Keratinocyte (primary cell): ENCODE data around the gene TCEANC2. TPM values are rescaled to one million over a fixed set of nuclear protein-coding genes. Genes with fewer than 3 reads are reported as not detected.

Experiments used
- DNase-seq: peaks from one replicate; pipeline ENCODE4 v3.0.0-alpha.2; 2011; ENCODE audit warnings: low read depth, missing footprints, low spot score
- FAIRE-seq: peaks from 2 replicates; lab custom pipeline; 2011; peaks lifted over from hg19 to GRCh38; lab: Jason Lieb, UNC
- H2AFZ ChIP-seq: 2 replicates; pipeline ENCODE4 v1.6.0; 2012; ENCODE audit warnings: low read length, control low read depth, inconsistent platforms; ENCODE audit not compliant: control insufficient read depth
- H3K27ac ChIP-seq: 2 replicates; pipeline ENCODE4 v1.5.1; 2011; ENCODE audit warnings: low read length; ENCODE audit not compliant: control insufficient read depth, insufficient read depth
- H3K27me3 ChIP-seq: 3 replicates; pipeline ENCODE4 v1.6.0; 2011; ENCODE audit warnings: low read length; ENCODE audit not compliant: control insufficient read depth, insufficient read depth; ENCODE audit errors: extremely low read depth
- H3K36me3 ChIP-seq, 2 experiments: 2 replicates in 1 of 2; 3 replicates in 1 of 2; pipeline ENCODE4 v1.5.1; 2011; ENCODE audit warnings: low read length in 2 of 2, mild to moderate bottlenecking in 1 of 2; ENCODE audit not compliant: control insufficient read depth in 2 of 2, insufficient read depth in 2 of 2; ENCODE audit errors: extremely low read depth in 1 of 2
- H3K4me1 ChIP-seq: 3 replicates; pipeline ENCODE4 v1.5.1; 2011; ENCODE audit warnings: low read length; ENCODE audit not compliant: control insufficient read depth, insufficient read depth; ENCODE audit errors: extremely low read depth
- H3K4me2 ChIP-seq: 3 replicates; pipeline ENCODE4 v1.6.0; 2011; ENCODE audit warnings: low read depth, low read length; ENCODE audit not compliant: control insufficient read depth, insufficient read depth; ENCODE audit errors: extremely low read depth
- H3K4me3 ChIP-seq, 3 experiments: fragments of 200-600 bp in 1 of 3; sonication (generic) in 1 of 3; 2 replicates in 2 of 3; 3 replicates in 1 of 3; pipeline ENCODE4 v1.5.1; 2011 to 2016; ENCODE audit warnings: low read length in 3 of 3, mild to moderate bottlenecking in 3 of 3, control low read depth in 2 of 3, inconsistent platforms in 1 of 3, low read depth in 1 of 3, mixed read lengths in 1 of 3, mixed run types in 1 of 3, moderate library complexity in 1 of 3; ENCODE audit not compliant: control insufficient read depth in 2 of 3, insufficient read depth in 2 of 3; ENCODE audit errors: extremely low read depth in 1 of 3
- H3K79me2 ChIP-seq: 2 replicates; pipeline ENCODE4 v1.6.0; 2012; ENCODE audit warnings: low read length; ENCODE audit not compliant: control insufficient read depth, insufficient read depth
- H3K9ac ChIP-seq: 3 replicates; pipeline ENCODE4 v1.6.0; 2011; ENCODE audit warnings: low read length; ENCODE audit not compliant: control insufficient read depth, insufficient read depth; ENCODE audit errors: extremely low read depth
- H3K9me1 ChIP-seq: 3 replicates; pipeline ENCODE4 v1.6.0; 2011; ENCODE audit warnings: low read length; ENCODE audit not compliant: control insufficient read depth, insufficient read depth; ENCODE audit errors: extremely low read depth
- H3K9me3 ChIP-seq: 2 replicates; pipeline ENCODE4 v1.5.1; 2012; ENCODE audit warnings: low read depth, low read length; ENCODE audit not compliant: control insufficient read depth
- H4K20me1 ChIP-seq: 3 replicates; pipeline ENCODE4 v1.6.0; 2011; ENCODE audit warnings: low read length; ENCODE audit not compliant: control insufficient read depth, insufficient read depth; ENCODE audit errors: extremely low read depth
- CTCF ChIP-seq, 3 experiments: IDR thresholded peaks in 1 of 3; conservative IDR thresholded peaks in 1 of 3; optimal IDR thresholded peaks in 1 of 3; 2 replicates in 2 of 3; 3 replicates in 1 of 3; pipeline versions ENCODE3 to v1.5.1; 2011; ENCODE audit warnings: low read length in 3 of 3, mild to moderate bottlenecking in 3 of 3, moderate library complexity in 2 of 3, control low read depth in 1 of 3, inconsistent platforms in 1 of 3; ENCODE audit not compliant: insufficient read depth in 2 of 3; ENCODE audit errors: extremely low read depth in 1 of 3
- EZH2 ChIP-seq: IDR thresholded peaks from one replicate; pipeline ENCODE4 v1.6.1; 2012; ENCODE audit warnings: inconsistent platforms, mild to moderate bottlenecking, low read length, moderate library complexity
- dilution Hi-C: fragments of 300-500 bp; cut with MboI; formaldehyde crosslinking; loops from one replicate; pipeline ENCODE4 v1.7.0; 2020; ENCODE audit warnings: low sequenced_read_pairs; ENCODE audit not compliant: extremely low pct_ligation_motif_present
- polyA plus RNA-seq, 5 experiments: library from polyadenylated mRNA; depleted of rRNA in 3 of 5; stranded (reverse) in 3 of 5; stranded (forward) in 1 of 5; unstranded in 1 of 5; fragments of >200 nt; gene quantifications; 1 replicate in 1 of 5; 2 replicates in 3 of 5; 3 replicates in 1 of 5; pipeline versions ENCODE4 v1.2.1 to v1.2.3, GENCODE V29; 2011 to 2012; ENCODE audit warnings: missing spikeins in 2 of 5, low read depth in 1 of 5, low replicate concordance in 1 of 5

TCEANC2 gene
- polyA plus RNA-seq, 1 donor (not counting 4 experiments of a cell fraction or from before 2014, with no cell fraction given): 4.3 TPM

GRCh38 chr1:54088385-54088784 is 35.0 kb downstream of the TCEANC2 start:
- no peaks in the 10 kb centered on the region for H3K79me2 ChIP-seq
- H3K9me1 ChIP-seq: no peaks in the 10 kb centered on the region
- FAIRE-seq (no peak), DNase-seq (no peak)
- H3K4me3 ChIP-seq: no peak overlapping the region
- H2AFZ ChIP-seq: no peak overlapping the region
- TF ChIP-seq CTCF (optimal IDR thresholded peaks at IDR 0.05 in 1 of 3, IDR thresholded peaks at IDR 0.05 in 1 of 3, conservative IDR thresholded peaks at IDR 0.05 in 1 of 3; ENCODE audit: extremely low read depth in 1 of 3, insufficient read depth in 2 of 3, low read length in 3 of 3): no peak
- TF ChIP-seq EZH2: no peak
- H4K20me1 ChIP-seq: no peaks in the 10 kb centered on the region
- H3K9me3 ChIP-seq: no peaks in the 10 kb centered on the region
- no peak overlapping the region for H3K4me2 ChIP-seq
- peaks cover 0 to 4% of the 10 kb centered on the region in 2 experiments for H3K36me3 ChIP-seq
- H3K4me1 ChIP-seq: no peaks in the 10 kb centered on the region
- H3K27ac ChIP-seq: no peak overlapping the region
- H3K9ac ChIP-seq: no peak overlapping the region
- dilution Hi-C loops: no loop called here
- no peaks in the 10 kb centered on the region for H3K27me3 ChIP-seq

GRCh38 chr1:54091666-54092065 is 38.3 kb downstream of the TCEANC2 start:
- TF ChIP-seq CTCF (optimal IDR thresholded peaks at IDR 0.05 in 1 of 3, IDR thresholded peaks at IDR 0.05 in 1 of 3, conservative IDR thresholded peaks at IDR 0.05 in 1 of 3; ENCODE audit: extremely low read depth in 1 of 3, insufficient read depth in 2 of 3, low read length in 3 of 3): no peak
- TF ChIP-seq EZH2: no peak
- no peaks in the 10 kb centered on the region for H3K9me1 ChIP-seq
- no peaks in the 10 kb centered on the region for H3K27me3 ChIP-seq
- no peak overlapping the region for H3K4me2 ChIP-seq
- no peak overlapping the region for H3K4me3 ChIP-seq
- DNase-seq: no peak
- no peaks in the 10 kb centered on the region for H3K9me3 ChIP-seq
- no peak overlapping the region for H3K9ac ChIP-seq
- no peak for FAIRE-seq
- H2AFZ ChIP-seq: no peak overlapping the region
- no peak overlapping the region for H3K27ac ChIP-seq
- no peaks in the 10 kb centered on the region for H3K79me2 ChIP-seq
- H3K4me1 ChIP-seq: no peaks in the 10 kb centered on the region
- H3K36me3 ChIP-seq: peaks cover 0 to 7% of the 10 kb centered on the region in 2 experiments
- no peaks in the 10 kb centered on the region for H4K20me1 ChIP-seq
- dilution Hi-C loops: no loop called here
